ENCODE results near the gene SCP2. TPM values are rescaled to one million over a fixed set of nuclear protein-coding genes. Genes with fewer than 3 reads are reported as not detected.

SCP2 gene
- polyA plus RNA-seq, 1 donor from 2014 or later: 143 TPM

DNA sequence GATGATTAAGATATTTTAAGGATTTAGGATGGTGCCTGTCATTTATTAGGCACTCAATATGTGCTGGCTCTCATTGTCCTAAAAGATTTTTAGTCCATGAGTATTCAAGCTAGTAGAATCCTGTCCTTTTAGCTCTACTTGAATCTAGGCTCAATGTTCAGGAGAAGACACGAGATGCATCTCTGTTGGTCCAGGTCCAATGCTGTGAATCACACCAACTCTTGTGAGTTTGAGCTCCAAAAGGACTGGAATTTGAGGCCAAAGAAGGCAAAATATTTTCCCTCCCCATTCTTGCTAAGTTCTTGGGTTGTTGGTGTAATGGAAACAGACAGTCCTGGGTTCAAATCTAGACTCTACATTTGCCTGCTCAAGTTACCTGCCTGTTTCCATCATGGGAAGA, 133.5 kb downstream of the SCP2 start:
- H3K36me3 Mint-ChIP-seq: no peaks in the 10 kb centered on the region
- no peak overlapping the region for H3K27ac Mint-ChIP-seq
- H3K27me3 Mint-ChIP-seq: peaks cover 32% of the 10 kb centered on the region
- H3K9me3 Mint-ChIP-seq: no peaks in the 10 kb centered on the region
- H3K4me3 Mint-ChIP-seq: no peak overlapping the region
- H3K4me1 Mint-ChIP-seq: no peaks in the 10 kb centered on the region

DNA sequence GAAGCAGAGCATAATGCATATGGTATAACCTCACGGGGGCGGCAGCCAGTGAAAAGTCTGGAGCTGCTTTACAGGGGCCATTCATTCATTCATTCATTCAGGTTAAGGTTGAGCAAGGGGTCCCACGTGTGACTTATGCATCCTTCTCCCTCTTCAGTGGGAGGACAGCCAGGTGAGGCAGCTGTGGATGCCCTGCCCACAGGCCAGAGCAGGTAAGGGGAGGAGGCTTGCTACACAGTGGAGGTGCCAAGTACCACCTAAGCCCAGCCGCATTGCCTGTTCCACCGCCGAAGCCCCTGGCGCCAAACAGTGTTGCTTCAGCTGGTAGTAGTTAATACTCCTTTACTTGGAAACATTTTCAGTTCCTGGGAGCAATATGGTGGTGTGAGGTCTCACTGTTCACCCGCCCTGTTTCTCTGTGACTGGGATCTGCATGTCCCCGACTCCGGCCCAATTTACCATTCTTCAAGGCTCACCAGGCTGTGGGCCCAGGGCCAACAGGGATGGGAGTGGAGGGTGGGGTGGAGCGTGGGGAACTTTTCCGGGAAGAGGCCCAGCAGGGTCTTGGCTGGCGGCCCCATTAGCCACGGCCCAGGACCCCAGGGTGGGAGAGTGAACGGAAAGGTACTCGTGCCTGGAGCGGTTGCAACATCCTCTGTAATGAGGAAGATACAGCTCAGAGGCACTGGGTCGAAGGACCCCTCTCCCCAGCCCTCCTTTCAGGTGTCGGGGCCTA, 134.2 kb downstream of the SCP2 start:
- Mint-ChIP-seq H3K4me1 (no peaks in the 10 kb centered on the region), H3K4me3 (peak overlapping the region in 2 of 4 donors; percentile 22 to 39), H3K27me3 (peaks cover 32% of the 10 kb centered on the region), H3K9me3 (no peaks in the 10 kb centered on the region), H3K36me3 (no peaks in the 10 kb centered on the region), H3K27ac (no peak overlapping the region)

GRCh38 chr1:53061859-53062707, 135.0 kb downstream of the SCP2 start, which contains the start of gene PODN:
TSS of gene PODN (plus strand) at chr1:53062213. CDS start at chr1:53069856, 7,643 bp downstream.
- Mint-ChIP-seq H3K36me3 (no peaks in the 10 kb centered on the region), H3K4me3 (peak within 1 kb of the TSS in 2 of 4 donors; percentile 22 to 39), H3K4me1 (no peaks in the 10 kb centered on the region), H3K27me3 (peaks cover 32% of the 10 kb centered on the region), H3K27ac (no peak within 1 kb of the TSS), H3K9me3 (no peaks in the 10 kb centered on the region)

- Mint-ChIP-seq H3K4me3 (peak overlapping the region in 1 of 4 donors; percentile 17), H3K27ac (no peak overlapping the region), H3K36me3 (no peaks in the 10 kb centered on the region), H3K4me1 (no peaks in the 10 kb centered on the region), H3K9me3 (no peaks in the 10 kb centered on the region), H3K27me3 (peaks cover 34% of the 10 kb centered on the region)
Measured at GRCh38 chr1:53062708-53063591, 135.9 kb downstream of the SCP2 start.

GRCh38 chr1:53063744-53064515, 136.9 kb downstream of the SCP2 start:
- Mint-ChIP-seq H3K4me1 (no peaks in the 10 kb centered on the region), H3K9me3 (no peaks in the 10 kb centered on the region), H3K36me3 (no peaks in the 10 kb centered on the region), H3K27ac (no peak overlapping the region), H3K27me3 (peaks cover 34% of the 10 kb centered on the region), H3K4me3 (peak overlapping the region in 1 of 4 donors; percentile 25)

DNA sequence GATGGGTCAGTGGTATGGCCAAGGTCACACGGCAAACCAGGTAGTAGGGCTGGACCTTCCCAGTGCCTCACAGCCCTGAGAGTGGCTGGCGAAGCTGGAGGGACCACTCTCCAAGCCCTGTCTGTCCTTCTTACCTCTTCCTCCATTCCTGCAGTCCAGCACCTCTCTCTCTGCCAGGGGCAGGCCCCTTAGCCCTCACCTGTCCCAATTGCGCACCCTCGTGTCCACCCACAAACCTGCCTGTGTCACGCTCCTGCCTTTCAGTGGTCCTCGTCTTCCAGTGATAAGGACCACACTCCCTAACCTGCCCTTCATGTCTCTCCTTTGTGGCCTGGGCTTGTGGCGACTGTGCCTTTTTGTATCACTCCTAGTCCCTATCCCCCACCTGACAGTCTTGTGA, 138.3 kb downstream of the SCP2 start:
- H3K9me3 Mint-ChIP-seq: no peaks in the 10 kb centered on the region
- H3K27me3 Mint-ChIP-seq: peaks cover 34% of the 10 kb centered on the region
- no peak overlapping the region for H3K4me3 Mint-ChIP-seq
- no peaks in the 10 kb centered on the region for H3K4me1 Mint-ChIP-seq
- H3K36me3 Mint-ChIP-seq: no peaks in the 10 kb centered on the region
- H3K27ac Mint-ChIP-seq: no peak overlapping the region

- no peak overlapping the region for H3K27ac Mint-ChIP-seq
- H3K4me3 Mint-ChIP-seq: no peak overlapping the region
- no peaks in the 10 kb centered on the region for H3K4me1 Mint-ChIP-seq
- H3K36me3 Mint-ChIP-seq: no peaks in the 10 kb centered on the region
- no peaks in the 10 kb centered on the region for H3K9me3 Mint-ChIP-seq
- H3K27me3 Mint-ChIP-seq: peaks cover 23% of the 10 kb centered on the region
Measured at GRCh38 chr1:53066488-53066887, 139.4 kb downstream of the SCP2 start.

DNA sequence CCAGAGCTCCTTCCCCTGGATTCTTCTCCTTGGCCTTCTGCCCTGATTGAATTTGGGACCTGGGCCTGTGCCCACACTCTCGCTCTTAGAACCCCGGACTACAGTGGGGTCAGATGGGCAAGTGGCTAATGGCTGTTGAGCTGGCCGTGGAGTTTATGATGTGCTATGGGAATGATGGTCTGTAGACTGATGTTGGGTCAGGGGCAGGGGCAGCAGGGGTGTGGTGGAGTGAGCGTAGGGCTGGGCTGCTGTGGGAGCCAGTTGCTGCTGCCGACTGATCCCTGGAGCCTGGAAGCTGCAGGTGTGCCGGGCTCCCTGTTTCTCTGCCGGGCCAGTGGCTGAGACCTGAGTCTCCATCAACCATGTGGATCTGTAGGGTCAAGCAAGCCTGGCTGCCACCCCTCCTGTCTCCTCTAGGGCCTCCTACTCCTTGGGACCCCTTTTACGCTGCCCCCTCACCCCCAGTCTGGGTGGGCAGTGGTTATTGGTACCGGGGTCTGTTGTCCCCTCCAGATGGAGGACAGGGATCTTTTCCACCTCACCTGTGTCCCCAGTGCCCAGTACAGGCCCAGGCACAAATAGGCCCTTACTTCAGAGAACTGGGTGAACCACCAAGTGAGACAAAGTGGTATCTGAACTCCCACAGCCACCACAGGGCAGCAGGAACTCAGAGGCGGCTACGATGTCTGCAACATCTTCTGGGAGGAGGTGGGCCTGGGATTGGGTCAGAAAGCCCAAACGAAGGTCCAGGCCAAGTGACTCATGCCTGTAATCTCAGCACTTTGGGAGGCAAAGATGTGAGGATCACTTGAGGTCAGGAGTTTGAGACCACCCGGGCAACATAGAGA, 140.0 kb downstream of the SCP2 start:
- Mint-ChIP-seq H3K27ac (no peak overlapping the region), H3K4me3 (no peak overlapping the region), H3K4me1 (no peaks in the 10 kb centered on the region), H3K9me3 (no peaks in the 10 kb centered on the region), H3K36me3 (no peaks in the 10 kb centered on the region), H3K27me3 (peaks cover 21% of the 10 kb centered on the region)

GRCh38 chr1:53067886-53068285, 140.8 kb downstream of the SCP2 start:
- Mint-ChIP-seq H3K36me3 (no peaks in the 10 kb centered on the region), H3K9me3 (no peaks in the 10 kb centered on the region), H3K27ac (no peak overlapping the region), H3K4me3 (no peak overlapping the region), H3K27me3 (peaks cover 16% of the 10 kb centered on the region), H3K4me1 (no peaks in the 10 kb centered on the region)

DNA sequence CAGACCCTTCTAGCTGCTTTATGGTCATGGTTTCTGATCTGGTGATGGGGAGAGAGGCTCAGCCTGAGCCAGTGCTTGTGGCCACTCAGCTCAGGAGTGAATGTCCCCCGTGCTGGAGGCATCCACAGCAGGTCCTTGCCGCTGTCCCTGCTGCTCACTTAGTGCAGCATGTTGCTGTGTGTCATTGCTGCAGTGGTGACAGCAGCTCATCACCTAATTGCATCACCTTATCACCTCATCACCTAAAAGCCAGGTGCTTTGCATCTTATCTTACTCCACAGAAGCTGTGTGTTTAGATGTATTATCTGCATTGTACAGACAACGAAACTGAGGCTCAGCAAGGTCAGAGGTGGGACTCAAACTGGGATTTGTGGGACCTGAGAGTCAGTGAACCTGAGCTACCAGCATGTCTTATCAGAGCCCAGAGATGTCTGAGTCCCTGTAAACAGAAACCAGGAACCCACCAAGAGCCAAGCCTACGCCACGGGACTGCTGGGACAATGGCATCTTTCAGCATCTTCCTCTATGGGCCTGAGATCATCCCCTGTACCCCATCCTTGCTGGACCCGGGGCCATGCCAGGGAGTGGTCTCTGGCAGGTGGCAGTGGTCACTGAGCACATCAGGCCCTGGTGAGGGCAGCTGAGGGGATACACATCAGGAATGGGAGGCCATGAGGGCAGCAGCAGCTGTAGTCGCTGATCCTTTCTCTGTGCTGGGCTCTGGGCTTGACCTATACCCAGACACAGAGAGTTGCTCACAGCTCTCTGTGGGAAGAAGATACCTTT, 141.4 kb downstream of the SCP2 start:
- H3K36me3 Mint-ChIP-seq: no peaks in the 10 kb centered on the region
- no peaks in the 10 kb centered on the region for H3K4me1 Mint-ChIP-seq
- peaks cover 10% of the 10 kb centered on the region for H3K27me3 Mint-ChIP-seq
- H3K4me3 Mint-ChIP-seq: no peak overlapping the region
- H3K27ac Mint-ChIP-seq: no peak overlapping the region
- no peaks in the 10 kb centered on the region for H3K9me3 Mint-ChIP-seq

DNA sequence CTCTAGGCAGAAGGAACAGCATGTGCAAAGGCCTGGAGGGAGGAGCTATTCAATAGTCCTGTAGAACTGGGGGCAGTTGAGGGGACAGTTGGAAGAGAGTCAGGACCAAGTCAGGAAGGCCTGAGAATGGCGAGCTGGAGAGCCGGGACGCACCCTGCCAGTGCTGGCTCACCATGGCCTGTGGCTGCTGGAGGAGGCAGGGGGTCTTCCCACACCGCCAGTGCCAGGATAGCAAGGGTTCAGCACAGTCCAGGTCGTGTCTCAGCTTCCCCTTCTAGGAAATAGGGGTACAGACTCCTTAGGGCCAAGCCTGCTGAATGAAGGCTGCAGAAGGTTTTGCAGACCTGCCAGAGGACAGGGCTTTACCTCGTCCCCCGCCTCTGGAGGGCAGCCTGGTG, 142.2 kb downstream of the SCP2 start:
- H3K27ac Mint-ChIP-seq: no peak overlapping the region
- no peaks in the 10 kb centered on the region for H3K9me3 Mint-ChIP-seq
- H3K4me3 Mint-ChIP-seq: no peak overlapping the region
- H3K4me1 Mint-ChIP-seq: no peaks in the 10 kb centered on the region
- H3K27me3 Mint-ChIP-seq: peaks cover 3% of the 10 kb centered on the region
- no peaks in the 10 kb centered on the region for H3K36me3 Mint-ChIP-seq

GRCh38 chr1:53069663-53070327, 142.7 kb downstream of the SCP2 start:
- no peak overlapping the region for H3K27ac Mint-ChIP-seq
- no peaks in the 10 kb centered on the region for H3K4me1 Mint-ChIP-seq
- no peaks in the 10 kb centered on the region for H3K36me3 Mint-ChIP-seq
- no peaks in the 10 kb centered on the region for H3K9me3 Mint-ChIP-seq
- no peak overlapping the region for H3K4me3 Mint-ChIP-seq
- H3K27me3 Mint-ChIP-seq: peaks cover 2% of the 10 kb centered on the region

DNA sequence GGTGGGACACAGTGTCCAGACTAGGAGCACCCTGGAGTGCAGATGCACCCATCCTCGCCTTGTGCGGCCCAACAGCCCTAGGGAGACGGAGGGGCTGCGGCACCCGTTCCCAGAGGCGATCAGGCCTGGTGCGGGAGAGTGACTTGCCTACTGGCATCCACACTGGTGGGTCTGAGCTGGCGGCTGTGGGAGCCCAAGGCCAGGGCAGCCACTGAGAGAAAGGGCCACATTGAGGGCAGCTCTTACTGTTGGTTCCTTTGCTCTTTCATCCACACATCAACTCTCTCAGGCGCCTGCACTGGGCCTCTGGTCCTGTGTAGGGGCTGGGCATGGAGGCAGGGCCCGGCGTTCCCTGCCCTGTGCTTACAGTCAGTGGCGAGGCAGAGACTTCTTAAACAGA, 143.5 kb downstream of the SCP2 start:
- Mint-ChIP-seq H3K4me3 (no peak overlapping the region), H3K27ac (no peak overlapping the region), H3K9me3 (peaks cover 0 to 2% (median 0%) of the 10 kb centered on the region in 3 donors), H3K36me3 (no peaks in the 10 kb centered on the region), H3K4me1 (no peaks in the 10 kb centered on the region), H3K27me3 (peaks cover 6% of the 10 kb centered on the region)

Measured in IgD-negative memory B cell (primary cell).